Erythroblast (primary cell): ENCODE data around the gene COMMD4.

ENCODE experiments used
- GATA1 ChIP-seq: IDR thresholded peaks from 2 replicates; pipeline ENCODE4 v1.6.1; 2011; ENCODE audit warnings: low read depth, mild to moderate bottlenecking, control low read depth, low read length, moderate library complexity
- POLR2A ChIP-seq: IDR thresholded peaks from 2 replicates; pipeline ENCODE4 v1.6.1; 2011; ENCODE audit warnings: mild to moderate bottlenecking, low read length

DNA sequence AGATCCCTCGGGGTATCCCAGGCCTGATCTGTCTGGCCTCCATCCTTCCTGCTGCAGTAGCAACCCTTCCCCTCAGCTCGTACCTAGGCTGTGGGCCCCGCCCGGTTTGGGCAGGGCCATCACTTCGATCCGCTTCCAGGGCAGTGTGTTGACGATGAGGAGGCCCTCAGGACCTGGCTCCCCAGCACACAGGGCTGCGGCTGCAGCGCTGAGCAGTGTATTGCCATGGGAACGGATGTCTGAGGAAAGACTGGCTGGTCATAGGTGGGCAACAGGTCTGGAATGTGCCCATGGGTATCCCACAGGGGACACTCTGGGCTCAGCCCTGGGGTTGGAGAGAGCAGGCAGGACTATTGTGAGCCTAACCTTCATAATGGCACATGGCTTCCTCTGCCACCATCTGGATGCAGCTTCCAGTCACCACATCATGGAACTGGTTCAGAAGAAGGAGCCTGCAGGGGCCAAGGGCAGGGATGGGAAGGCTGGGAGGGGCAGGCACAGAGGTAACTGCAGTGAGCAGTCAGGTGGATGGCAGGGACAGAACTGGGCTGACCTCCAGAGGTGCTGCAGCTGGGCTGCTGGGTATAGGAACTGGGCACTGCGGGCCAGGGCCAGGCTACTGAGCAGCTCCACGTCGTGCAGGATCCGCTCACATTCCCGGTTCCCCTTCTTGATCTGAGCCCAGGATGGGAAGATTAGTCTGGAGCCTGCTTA, 23.8 kb downstream of the COMMD4 start:
- TF ChIP-seq POLR2A (no peak), GATA1 (no peak)
